ENCODE results near the gene DNAH2. TPM values are rescaled to one million over a fixed set of nuclear protein-coding genes. Genes with fewer than 3 reads are reported as not detected.
A peak's percentile ranks its signal among the peaks of the same experiment; 100 is the strongest.

The DNAH2 gene
- total and polyA plus RNA-seq, 2 donors (not counting 1 experiment from before 2014, with no cell fraction given), result 0.08 to 0.17 TPM

GRCh38 chr17:7750321-7750821, 32.8 kb downstream of the DNAH2 start:
- no peaks in the 10 kb centered on the region for H3K9me3 ChIP-seq (ENCODE audit: control insufficient read depth, insufficient read depth, low read depth, low read length)
- H3K4me2 ChIP-seq (ENCODE audit: extremely low read depth, insufficient read depth, low read length), result peak overlapping the region; percentile 44
- no peak overlapping the region for H3K4me3 ChIP-seq (replicated peaks in 1 of 4; ENCODE audit: control extremely low read depth in 1 of 4, insufficient read depth in 1 of 4, low read depth in 3 of 4, low read length in 4 of 4)
- no peaks in the 10 kb centered on the region for H3K79me2 ChIP-seq (ENCODE audit: control insufficient read depth, insufficient read depth, low read length)
- no peaks in the 10 kb centered on the region for H4K20me1 ChIP-seq (ENCODE audit: control insufficient read depth, extremely low read depth, insufficient read depth, low read length)
- peak overlapping the region; percentile 68 for H3K27ac ChIP-seq (ENCODE audit: insufficient read depth, low read length)
- no peaks in the 10 kb centered on the region for H3K27me3 ChIP-seq (ENCODE audit: control insufficient read depth, insufficient read depth, low read length)
- peak; percentile 85 to 93 for DNase-seq (ENCODE audit: low read depth in 2 of 2)
- H3K4me1 ChIP-seq (ENCODE audit: control insufficient read depth, extremely low read depth, insufficient read depth, low read length), result peaks cover 19% of the 10 kb centered on the region
- H3K36me3 ChIP-seq (ENCODE audit: control insufficient read depth, insufficient read depth, low read length), result no peaks in the 10 kb centered on the region
- H3K9ac ChIP-seq (ENCODE audit: insufficient read depth, low read length), result no peak overlapping the region
- no peak for TF ChIP-seq CTCF (conservative IDR thresholded peaks at IDR 0.05 in 1 of 2, IDR thresholded peaks at IDR 0.05 in 1 of 2; ENCODE audit: low read depth in 1 of 2, low read length in 2 of 2)
- TF ChIP-seq EZH2 (IDR thresholded peaks at IDR 0.05; ENCODE audit: low read length, missing control alignments), result no peak
- H2AFZ ChIP-seq (ENCODE audit: low read length), result no peak overlapping the region

GRCh38 chr17:7754656-7755055, 37.1 kb downstream of the DNAH2 start:
- no peak for DNase-seq (ENCODE audit: low read depth in 2 of 2)
- Histone ChIP-seq H3K9ac (ENCODE audit: insufficient read depth, low read length) (no peak overlapping the region), H3K4me3 (replicated peaks in 1 of 4; ENCODE audit: control extremely low read depth in 1 of 4, insufficient read depth in 1 of 4, low read depth in 3 of 4, low read length in 4 of 4) (no peak overlapping the region), H2AFZ (ENCODE audit: low read length) (no peak overlapping the region), H3K27ac (ENCODE audit: insufficient read depth, low read length) (no peak overlapping the region), H3K4me2 (ENCODE audit: extremely low read depth, insufficient read depth, low read length) (no peak overlapping the region), H4K20me1 (ENCODE audit: control insufficient read depth, extremely low read depth, insufficient read depth, low read length) (no peaks in the 10 kb centered on the region), H3K36me3 (ENCODE audit: control insufficient read depth, insufficient read depth, low read length) (no peaks in the 10 kb centered on the region), H3K27me3 (ENCODE audit: control insufficient read depth, insufficient read depth, low read length) (no peaks in the 10 kb centered on the region), H3K9me3 (ENCODE audit: control insufficient read depth, insufficient read depth, low read depth, low read length) (no peaks in the 10 kb centered on the region), H3K4me1 (ENCODE audit: control insufficient read depth, extremely low read depth, insufficient read depth, low read length) (peaks cover 3% of the 10 kb centered on the region), H3K79me2 (ENCODE audit: control insufficient read depth, insufficient read depth, low read length) (no peaks in the 10 kb centered on the region)
- TF ChIP-seq CTCF (conservative IDR thresholded peaks at IDR 0.05 in 1 of 2, IDR thresholded peaks at IDR 0.05 in 1 of 2; ENCODE audit: low read depth in 1 of 2, low read length in 2 of 2), result no peak
- no peak for TF ChIP-seq EZH2 (IDR thresholded peaks at IDR 0.05; ENCODE audit: low read length, missing control alignments)

- no peak for DNase-seq (ENCODE audit: low read depth in 2 of 2)
- H3K4me2 ChIP-seq (ENCODE audit: extremely low read depth, insufficient read depth, low read length), result no peak overlapping the region
- no peaks in the 10 kb centered on the region for H4K20me1 ChIP-seq (ENCODE audit: control insufficient read depth, extremely low read depth, insufficient read depth, low read length)
- no peaks in the 10 kb centered on the region for H3K27me3 ChIP-seq (ENCODE audit: control insufficient read depth, insufficient read depth, low read length)
- no peaks in the 10 kb centered on the region for H3K79me2 ChIP-seq (ENCODE audit: control insufficient read depth, insufficient read depth, low read length)
- H3K36me3 ChIP-seq (ENCODE audit: control insufficient read depth, insufficient read depth, low read length), result no peaks in the 10 kb centered on the region
- TF ChIP-seq EZH2 (IDR thresholded peaks at IDR 0.05; ENCODE audit: low read length, missing control alignments) (no peak), CTCF (conservative IDR thresholded peaks at IDR 0.05 in 1 of 2, IDR thresholded peaks at IDR 0.05 in 1 of 2; ENCODE audit: low read depth in 1 of 2, low read length in 2 of 2) (no peak)
- H3K4me3 ChIP-seq (replicated peaks in 1 of 4; ENCODE audit: control extremely low read depth in 1 of 4, insufficient read depth in 1 of 4, low read depth in 3 of 4, low read length in 4 of 4), result no peak overlapping the region
- H3K27ac ChIP-seq (ENCODE audit: insufficient read depth, low read length), result no peak overlapping the region
- no peaks in the 10 kb centered on the region for H3K4me1 ChIP-seq (ENCODE audit: control insufficient read depth, extremely low read depth, insufficient read depth, low read length)
- no peaks in the 10 kb centered on the region for H3K9me3 ChIP-seq (ENCODE audit: control insufficient read depth, insufficient read depth, low read depth, low read length)
- no peak overlapping the region for H3K9ac ChIP-seq (ENCODE audit: insufficient read depth, low read length)
- H2AFZ ChIP-seq (ENCODE audit: low read length), result no peak overlapping the region
These were observed 37.7 kb downstream of the DNAH2 start for GRCh38 chr17:7755095-7755890.

Data from fibroblast of lung (primary cell).